Measurements from ENCODE around the gene POLR3A. TPM values are rescaled to one million over a fixed set of nuclear protein-coding genes. Genes with fewer than 3 reads are reported as not detected.

POLR3A gene
- total RNA-seq, 1 experiment from 2014 or later, result 38.0 TPM

- Mint-ChIP-seq H3K9me3 (peaks cover 13 to 15% of the 10 kb centered on the region in 2 experiments), H3K4me3 (no peak overlapping the region), H3K36me3 (ENCODE audit: insufficient read depth in 1 of 3, low read depth in 3 of 3) (peaks cover 5 to 16% (median 9%) of the 10 kb centered on the region in 3 experiments), H3K27ac (peak overlapping the region in 1 of 3 experiments; percentile 68; a peak in 1 of 7 replicates), H3K27me3 (ENCODE audit: low read depth) (no peaks in the 10 kb centered on the region), H3K4me1 (peaks cover 9 to 10% of the 10 kb centered on the region in 2 experiments)
- Histone ChIP-seq H3K79me2 (ENCODE audit: insufficient read depth, low read length) (no peaks in the 10 kb centered on the region), H3K9ac (ENCODE audit: extremely low read depth, insufficient read length, low read length) (no peak overlapping the region), H2BK12ac (ENCODE audit: insufficient read length, low read depth, low read length) (no peak overlapping the region), H3K27me3 (ENCODE audit: insufficient read depth, low read length) (no peaks in the 10 kb centered on the region), H3K14ac (ENCODE audit: insufficient read depth, low read length) (no peak overlapping the region), H3K27ac (ENCODE audit: insufficient read length, low read depth, low read length) (no peak overlapping the region), H4K8ac (replicated peaks; ENCODE audit: insufficient read length, low read depth, low read length) (no peak overlapping the region), H3K18ac (ENCODE audit: insufficient read length, low read depth, low read length) (no peak overlapping the region), H4K5ac (ENCODE audit: insufficient read length, low read depth, low read length) (no peak overlapping the region), H4K91ac (ENCODE audit: insufficient read length, low read depth, low read length) (no peak overlapping the region), H3T11ph (ENCODE audit: low read length) (no peak overlapping the region), H2BK120ac (ENCODE audit: low read depth, low read length, poor library complexity, severe bottlenecking) (no peak overlapping the region), H2AFZ (ENCODE audit: low read length) (no peak overlapping the region), H3K23me2 (ENCODE audit: insufficient read length, low read depth, low read length, poor library complexity, severe bottlenecking) (no peaks in the 10 kb centered on the region), H3K4me1 (ENCODE audit: insufficient read depth, low read length) (no peaks in the 10 kb centered on the region), H2AK5ac (ENCODE audit: insufficient read length, low read length) (no peak overlapping the region), H3K23ac (ENCODE audit: insufficient read length, low read depth, low read length) (no peak overlapping the region), H2BK5ac (ENCODE audit: insufficient read length, low read length) (no peak overlapping the region), H2BK20ac (ENCODE audit: low read depth, low read length, poor library complexity, severe bottlenecking) (no peak overlapping the region), H4K20me1 (ENCODE audit: control insufficient read depth, insufficient read depth, insufficient read length) (no peaks in the 10 kb centered on the region), H2BK15ac (ENCODE audit: low read depth, low read length) (no peak overlapping the region), H3K4me2 (ENCODE audit: insufficient read depth, insufficient read length, low read length) (no peak overlapping the region), H3K4ac (ENCODE audit: low read depth, low read length) (no peak overlapping the region), H3K9me3 (ENCODE audit: control insufficient read depth, low read depth, low read length) (peaks cover 8% of the 10 kb centered on the region), H3K79me1 (ENCODE audit: insufficient read depth, low read depth, low read length, poor library complexity, severe bottlenecking) (no peaks in the 10 kb centered on the region), H3K56ac (ENCODE audit: insufficient read length, low read depth, low read length) (no peak overlapping the region)
- TF ChIP-seq CTCF (conservative IDR thresholded peaks at IDR 0.05), result no peak
- WGBS (ENCODE audit: extremely low coverage, insufficient read length, low lambda C conversion rate), result no CpG with 5 or more reads among the region's 4 CpGs
- DNase-seq, result no peak
These were observed 60.2 kb downstream of the POLR3A start for GRCh38 chr10:77969114-77969513.
